ENCODE results near the gene CDHR4.
"Not testable (repeated sequence)": the region's sequence is repeated elsewhere in the genome, so short reads cannot be mapped to it uniquely, and the experiment has no call there.

Gene CDHR4

GRCh38 chr3:49799761-49800160, at the start of gene CDHR4:
Gene CDHR4, minus strand, starts transcription at chr3:49799873. Its CDS starts 61 bp downstream, at chr3:49799812.
- DNase-seq, result no peak

DNA sequence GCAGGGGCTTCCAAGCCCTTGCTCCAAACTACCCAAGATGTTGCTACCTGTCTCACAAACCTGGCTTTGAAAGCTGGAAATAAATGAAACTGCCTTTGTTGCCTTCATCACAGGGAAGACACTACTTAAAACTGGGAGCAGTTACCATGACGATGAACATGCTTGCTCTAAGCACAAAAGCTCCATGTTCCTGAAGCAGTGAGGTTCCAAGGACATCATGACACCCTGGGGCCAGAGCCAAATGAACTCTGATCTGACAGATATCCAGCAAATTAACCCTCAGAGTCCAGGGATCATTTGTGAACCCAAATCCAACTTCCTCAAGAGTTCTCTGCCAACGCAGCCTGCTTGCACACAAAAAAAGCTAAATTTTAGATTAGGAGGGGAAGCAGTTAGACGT, 46.0 kb upstream of the CDHR4 start:
- DNase-seq, result no peak

GRCh38 chr3:49844464-49845183, 45.0 kb upstream of the CDHR4 start:
- DNase-seq, result no peak

DNA sequence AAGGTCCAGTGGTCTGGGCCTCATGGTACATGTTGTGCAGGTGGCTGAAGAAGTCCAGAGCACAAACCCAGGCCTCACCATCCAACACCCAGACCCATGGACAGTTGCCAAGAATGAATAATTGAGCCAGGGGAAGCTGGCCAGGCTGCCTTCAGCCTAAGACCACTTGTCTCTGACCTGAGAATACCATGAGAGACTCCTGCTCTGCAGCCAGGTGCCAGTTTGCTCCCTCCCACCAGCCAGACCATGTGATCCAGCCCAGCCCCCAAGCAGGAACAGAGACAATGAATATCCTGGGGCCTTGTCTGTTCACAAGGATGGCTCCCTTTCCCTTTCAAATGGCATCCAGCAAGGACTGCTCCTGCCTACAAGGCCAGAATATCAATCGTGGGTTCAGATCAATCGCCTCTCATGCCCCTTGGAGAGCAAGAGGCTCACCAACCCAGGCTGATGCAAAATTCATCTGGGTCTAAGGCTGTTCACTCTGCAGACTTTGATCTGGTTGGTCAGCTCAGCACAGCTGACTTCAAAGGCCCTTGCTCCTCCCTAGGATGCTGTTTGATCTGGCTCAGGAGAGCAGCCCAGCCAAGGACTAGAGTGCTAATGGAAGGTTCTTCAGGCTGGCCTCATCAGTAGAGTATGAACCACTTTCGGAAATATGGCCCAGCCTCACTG, 43.3 kb upstream of the CDHR4 start:
- DNase-seq, result no peak

- no peak for DNase-seq
Measured at GRCh38 chr3:49841806-49842205, 42.1 kb upstream of the CDHR4 start.

DNA sequence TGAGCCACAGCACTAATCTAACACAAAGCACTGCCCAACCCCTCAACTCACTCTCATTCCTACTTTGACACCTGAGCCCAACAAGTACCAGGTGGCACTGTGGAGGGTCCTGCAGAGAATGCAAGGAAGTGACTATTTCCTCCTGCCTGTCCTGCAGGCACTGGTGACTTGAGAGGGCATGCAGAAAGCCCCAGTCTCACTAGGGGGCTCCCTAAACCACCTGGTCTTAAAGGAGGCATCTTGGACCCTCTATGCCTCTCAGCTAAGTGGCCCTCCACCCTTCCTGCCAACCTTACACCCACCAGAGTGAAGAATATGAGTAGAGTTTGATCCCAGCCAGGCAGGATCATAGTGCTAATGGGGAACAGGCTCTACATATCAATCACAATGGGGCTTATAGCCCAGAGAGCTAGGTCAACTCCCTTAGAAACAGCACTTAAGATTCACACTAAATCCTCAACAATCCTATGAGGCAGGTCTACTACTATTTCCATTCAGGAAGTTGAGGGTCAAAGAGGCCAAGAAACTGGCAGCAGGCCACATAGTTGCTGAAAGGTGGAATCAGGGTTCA, 41.5 kb upstream of the CDHR4 start:
- peak; percentile 45 for DNase-seq

DNA sequence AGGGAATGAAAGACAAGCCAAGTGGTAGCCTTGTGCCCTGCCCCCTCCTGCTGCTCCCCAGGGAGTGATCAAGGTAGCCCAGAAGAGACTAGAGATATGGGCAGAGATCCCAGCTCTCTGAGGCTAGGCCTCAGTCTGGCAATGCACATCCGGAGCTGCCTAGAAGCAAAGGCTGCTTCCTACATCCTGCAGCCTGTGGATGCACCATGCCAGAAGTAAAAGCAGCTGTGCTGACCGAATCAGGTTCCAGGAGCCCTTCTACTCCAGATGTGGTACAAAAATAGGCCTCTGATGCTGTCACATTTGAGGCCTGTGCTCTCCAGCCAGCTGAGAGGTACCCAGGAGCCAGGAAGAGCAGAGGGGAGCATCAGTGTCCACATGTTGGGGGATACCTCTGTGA, 40.7 kb upstream of the CDHR4 start:
- no peak for DNase-seq

DNA sequence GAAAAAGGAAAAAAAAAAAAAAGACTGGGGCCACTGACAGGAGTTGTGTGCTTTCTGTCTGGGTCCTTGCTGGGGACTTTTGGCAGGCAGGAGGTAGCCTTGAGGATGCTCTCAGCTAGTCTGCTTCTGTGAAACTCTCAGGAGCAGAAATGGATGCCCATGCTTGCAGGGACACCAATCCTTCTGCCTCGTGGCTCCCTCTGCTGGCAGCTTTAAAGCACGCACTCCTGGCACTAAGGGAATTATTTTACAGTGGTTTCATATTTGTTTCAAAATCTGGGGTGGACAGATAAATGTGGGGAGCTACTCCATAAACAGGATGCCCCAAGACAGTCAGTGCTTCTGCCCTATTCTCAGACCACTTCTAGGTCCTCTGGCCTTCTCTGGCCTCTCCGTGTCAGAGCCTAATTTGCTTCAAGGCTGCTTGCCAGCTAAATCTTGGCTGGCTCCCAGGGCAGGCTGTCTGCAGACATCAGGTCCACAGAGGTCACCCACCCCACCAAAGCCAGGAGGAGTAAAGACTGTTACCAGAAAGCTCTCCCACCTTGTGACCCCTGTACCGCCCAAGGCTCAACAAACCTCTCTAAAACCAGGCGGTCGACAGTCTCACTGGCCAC, 39.6 kb upstream of the CDHR4 start:
- peak; percentile 72 for DNase-seq

DNA sequence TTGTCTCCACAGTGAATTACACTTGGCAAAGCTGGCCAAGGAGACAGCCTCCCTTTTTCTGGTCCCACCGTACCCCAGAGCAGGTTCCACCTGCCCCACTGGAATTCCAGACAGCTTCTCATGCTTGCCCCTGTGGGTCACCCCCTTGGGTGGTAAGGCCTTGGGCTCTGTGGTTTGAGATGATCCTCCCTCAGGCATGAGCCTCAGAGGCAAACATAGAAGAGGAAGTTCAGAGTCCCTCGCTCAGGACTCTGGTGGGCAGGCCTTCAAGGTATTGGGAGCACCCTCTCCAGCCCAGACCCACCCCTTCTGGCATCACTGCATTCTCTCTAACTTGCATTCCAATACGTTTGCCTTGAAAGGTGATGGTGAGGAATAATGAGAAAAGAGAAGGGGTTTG, 31.7 kb upstream of the CDHR4 start:
- DNase-seq, result peak; percentile 27

GRCh38 chr3:49826016-49826415, 26.3 kb upstream of the CDHR4 start:
- no peak for DNase-seq

GRCh38 chr3:49823131-49823530, 23.5 kb upstream of the CDHR4 start:
- not testable (repeated sequence) for DNase-seq

DNA sequence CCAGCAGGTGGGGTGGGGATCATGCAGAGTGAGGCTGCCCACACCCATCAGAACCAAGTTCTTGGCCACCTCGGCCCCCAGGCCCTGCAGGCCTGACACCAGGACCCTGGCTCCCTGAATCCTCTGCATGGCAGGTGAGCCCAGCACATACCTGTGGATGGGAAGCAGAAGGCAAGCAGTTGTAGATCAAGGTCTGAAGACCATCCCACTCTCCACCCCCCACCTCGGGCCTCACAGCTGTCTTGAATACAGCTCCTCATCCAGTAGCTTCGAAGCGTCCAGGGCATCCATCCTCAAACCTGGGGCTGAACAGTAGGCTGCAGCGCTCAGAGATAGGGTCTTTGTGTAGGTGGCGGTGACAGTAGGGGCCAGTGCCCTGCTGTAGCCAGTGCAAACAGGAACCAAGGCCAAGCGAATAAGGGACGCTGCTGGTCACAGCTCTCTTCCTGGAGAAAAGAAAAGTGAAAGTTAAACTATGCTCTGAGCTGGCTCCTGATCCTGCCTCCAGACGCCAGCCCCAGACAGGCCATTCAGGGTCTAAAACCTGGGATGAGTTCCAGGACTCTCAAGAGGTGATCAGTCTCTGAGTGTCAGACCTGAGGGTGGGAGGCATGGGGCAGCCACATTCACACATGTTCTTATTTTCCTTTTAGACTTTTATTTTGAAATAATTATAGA, 14.0 kb upstream of the CDHR4 start, which contains the start of gene UBA7:
Gene UBA7, minus strand, starts transcription at position 457 of the 678 bp plus-strand sequence. Its CDS starts 166 bp downstream, at position 291.
- DNase-seq, result peak; percentile 45

DNA sequence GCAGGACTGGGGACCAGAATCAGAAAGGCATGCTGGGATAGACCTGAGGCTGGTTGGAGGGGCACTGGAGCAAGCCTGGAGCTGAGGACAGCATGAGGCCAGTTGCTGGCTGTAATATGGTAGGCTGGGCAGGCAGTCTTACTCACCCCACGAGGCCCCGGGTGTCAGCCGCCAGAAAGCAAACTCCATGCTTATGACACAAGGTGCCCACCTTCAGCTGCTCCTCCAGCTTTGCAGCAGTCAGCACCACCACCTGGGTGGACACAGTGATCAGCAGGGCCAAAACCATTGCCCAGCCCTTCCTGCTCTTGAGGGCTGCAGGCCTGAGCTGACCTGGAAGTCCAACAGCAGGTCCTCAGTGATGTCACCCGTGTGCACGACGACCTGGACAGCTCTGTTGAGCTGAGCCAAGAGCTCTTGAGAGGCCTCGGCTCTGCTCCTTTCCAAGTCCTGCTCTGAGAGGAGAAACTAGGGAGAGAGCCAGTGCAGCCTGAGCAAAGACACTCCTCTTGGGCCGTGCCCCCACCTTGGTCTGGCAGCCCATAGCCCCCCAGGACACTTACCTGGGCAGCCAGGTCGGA, 13.3 kb upstream of the CDHR4 start:
- no peak for DNase-seq

DNA sequence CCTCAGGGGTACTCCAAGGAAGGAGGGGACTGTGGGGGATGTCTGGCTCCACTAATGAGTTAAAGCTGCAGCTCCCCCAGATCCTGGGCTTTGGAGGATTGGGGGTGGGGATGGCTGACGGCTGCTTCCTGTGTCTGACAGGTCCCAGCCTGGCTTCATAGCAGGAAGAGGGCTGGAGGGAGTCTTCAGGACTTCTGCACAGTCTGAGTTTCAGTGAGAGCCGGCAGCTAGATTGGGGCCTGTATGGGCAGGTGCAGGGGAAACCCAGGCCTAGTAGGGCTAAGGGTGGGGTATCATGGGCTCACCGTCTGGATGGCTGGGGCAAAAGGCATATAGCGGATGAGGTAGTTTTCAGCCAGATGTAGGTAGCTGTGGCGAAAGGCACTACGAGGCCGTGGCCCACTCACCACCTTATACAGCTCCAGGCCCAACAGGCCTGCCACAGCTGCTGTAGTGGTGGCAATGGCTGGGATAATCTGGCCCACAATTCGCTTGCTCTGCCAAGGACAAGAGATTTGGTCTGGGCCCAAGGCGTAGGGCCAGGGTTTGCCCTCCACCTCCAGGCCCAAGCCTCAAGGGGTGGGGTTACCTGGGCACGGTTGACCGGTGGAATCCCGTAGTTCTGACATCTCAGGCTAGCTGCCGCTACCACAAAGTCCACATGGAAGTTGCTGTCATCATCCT, 7.9 kb upstream of the CDHR4 start:
- peak; percentile 75 for DNase-seq

- DNase-seq, result peak; percentile 65
Measured at GRCh38 chr3:49806850-49807249, 7.2 kb upstream of the CDHR4 start.

DNA sequence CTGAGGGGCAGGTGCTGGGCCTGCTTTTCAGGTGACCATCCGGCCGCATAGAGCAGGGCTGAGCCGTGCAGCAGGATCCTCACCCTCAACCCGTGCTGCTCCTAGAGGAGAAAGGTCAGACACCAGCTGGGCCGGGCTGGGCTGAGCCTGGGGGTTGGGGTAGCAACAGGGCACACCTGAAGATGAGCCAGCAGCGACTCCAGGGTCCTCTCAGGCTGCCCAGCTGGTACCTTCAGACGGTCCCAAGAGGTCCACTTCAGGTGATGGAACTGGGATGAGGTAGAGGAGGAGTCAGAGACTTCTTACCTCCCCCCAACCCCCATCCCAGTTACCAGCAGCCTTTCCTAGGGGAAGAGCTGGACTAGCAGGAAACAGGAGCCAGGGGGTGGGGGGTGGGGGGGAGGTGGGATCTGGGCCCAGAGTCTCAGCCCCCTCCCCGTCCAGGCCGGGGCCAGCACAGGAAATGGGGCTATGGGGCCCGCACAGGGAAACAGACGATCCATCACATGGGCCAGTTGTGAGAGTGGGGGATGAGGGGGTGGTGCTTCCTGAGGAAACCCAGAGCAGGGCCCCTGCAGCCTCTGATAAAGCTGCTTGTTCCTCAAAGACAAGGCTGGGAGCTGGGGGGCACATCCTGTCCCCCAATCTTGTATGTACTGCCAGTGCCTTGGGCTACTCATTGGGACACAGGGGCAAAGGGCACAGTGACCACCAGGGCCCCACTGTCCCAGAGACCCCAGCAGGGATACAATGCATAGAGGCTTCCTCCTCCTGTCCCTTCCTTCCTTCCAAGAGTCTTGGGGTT, 6.4 kb upstream of the CDHR4 start:
- DNase-seq, result peak; percentile 95

GRCh38 chr3:49805367-49805782, 5.7 kb upstream of the CDHR4 start:
- peak; percentile 91 for DNase-seq

DNA sequence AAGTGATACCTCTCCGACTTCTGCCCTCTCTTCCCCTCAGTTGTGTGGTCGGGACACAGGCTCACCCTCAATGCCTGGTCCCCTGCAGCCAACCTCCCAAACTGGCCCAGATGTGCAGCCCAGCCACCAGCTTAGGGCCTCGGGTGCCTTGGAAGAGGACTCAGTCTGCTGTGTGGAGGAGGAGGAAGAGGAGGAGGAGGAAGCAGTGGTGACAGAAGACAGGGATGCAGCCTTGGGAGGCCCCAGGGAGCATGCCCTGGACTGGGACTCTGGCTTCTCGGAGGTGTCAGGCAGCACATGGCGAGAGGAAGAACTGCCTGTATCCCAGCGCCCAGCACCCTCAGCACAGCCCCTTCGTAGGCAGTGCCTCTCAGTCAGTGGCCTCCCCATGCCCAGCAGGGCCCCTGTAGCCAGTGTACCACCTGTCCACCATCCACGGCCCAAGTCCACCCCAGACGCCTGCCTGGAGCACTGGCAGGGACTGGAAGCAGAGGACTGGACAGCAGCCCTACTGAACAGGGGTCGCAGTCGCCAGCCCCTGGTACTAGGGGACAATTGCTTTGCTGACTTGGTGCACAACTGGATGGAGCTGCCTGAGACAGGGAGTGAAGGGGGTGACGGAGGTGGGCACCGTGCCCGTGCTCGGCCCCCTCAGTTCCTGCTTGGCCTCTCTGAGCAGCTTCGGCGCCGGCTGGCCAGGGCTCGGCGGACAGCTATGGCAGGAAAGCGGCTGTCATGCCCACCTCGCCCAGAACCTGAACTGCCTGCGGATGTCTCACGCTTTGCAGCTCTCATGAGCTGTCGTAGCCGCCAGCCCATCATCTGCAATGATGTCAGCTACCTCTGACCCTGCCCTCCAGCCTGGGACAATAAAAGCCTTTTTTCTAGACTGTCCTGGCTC, 4.7 kb upstream of the CDHR4 start:
- no peak for DNase-seq

GRCh38 chr3:49803465-49804140, 3.9 kb upstream of the CDHR4 start:
- peak; percentile 77 for DNase-seq

All from GDM1 (cell line).